ENCODE data around the gene HOXD13.

Gene HOXD13

DNA sequence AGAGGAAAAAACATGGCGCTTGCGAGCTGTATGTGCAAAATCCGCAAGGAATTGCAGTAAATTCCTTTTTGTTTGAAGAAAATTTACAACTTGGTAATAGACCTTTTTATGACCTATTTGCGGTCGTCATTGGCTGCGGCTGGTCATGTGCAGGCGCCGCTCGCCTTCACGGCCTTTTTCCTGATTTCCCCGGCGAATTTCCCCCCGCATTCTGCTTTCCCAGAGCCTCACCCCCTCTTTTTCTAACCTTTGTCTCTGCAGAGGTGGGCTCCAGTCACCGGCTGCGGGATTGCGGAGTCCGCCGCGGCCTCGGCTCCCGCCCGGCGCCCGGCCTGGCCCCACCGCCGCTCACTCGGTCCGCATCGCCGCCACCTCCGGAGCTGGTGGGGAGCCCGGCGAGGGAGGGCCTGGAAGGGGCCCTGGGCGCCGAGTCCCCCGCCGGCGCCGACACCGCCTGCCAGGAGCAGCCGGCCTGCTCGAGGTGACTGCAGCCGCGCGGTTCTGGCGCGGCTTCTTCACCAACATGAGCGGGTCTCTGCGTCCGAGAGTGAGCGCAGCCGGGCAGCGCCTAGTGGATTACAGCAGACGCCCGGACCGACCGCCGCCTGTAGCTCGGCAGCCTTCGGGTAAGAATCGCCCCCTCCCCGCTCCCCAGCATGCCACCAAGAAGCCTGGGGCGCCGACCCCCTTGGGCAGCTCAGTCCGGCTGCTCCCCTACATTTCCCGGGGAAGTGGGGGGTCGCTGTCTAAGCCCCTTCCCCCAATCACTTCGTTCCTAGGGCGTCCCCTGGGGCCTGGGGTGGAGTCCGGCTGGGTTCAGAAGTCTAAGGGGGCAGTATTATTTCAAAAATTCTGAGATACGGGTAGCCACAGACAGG is 44.1 kb downstream of the HOXD13 start:
- no peak for DNase-seq

DNA sequence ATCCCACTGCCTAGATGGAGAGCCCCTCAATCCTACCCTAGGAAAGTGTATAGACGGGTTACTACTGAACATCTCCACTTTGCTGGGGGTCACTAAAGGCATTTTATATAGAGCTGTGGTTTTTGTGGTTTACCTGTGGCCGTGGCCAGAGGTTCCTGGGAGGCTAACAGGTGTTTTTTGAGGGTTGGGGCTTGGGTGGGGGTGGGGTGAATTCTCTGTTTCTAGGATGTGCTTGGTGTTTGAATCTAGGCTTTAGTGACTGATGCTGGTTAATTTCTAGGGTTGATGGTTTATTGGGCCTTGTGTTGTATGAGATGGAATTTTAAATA is 44.7 kb downstream of the HOXD13 start:
- DNase-seq = no peak

- DNase-seq = no peak
Observed at GRCh38 chr2:176137906-176138305, 45.4 kb downstream of the HOXD13 start.

DNA sequence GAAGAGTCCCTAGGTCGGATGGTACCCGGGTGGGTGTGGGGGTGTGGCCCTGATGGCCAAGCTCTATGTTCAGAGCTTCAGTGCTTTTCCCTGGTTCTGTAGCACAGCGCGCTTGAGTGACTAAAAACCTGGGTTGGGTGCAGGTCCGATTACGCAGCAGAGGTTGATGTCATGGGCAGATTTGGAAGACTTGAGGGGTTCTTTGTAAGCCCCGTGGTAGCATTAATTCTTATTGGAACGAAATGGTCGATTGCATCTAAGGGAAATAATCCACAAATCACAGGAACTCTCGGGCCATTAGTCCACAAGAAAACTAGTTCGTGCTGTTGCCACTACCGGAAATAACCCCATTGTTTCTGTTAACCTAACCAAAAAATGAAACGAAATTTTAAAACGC is 46.0 kb downstream of the HOXD13 start:
- DNase-seq = no peak

- no peak for DNase-seq
Observed at GRCh38 chr2:176138923-176139660, 46.6 kb downstream of the HOXD13 start.

GRCh38 chr2:176139661-176140512 is 47.4 kb downstream of the HOXD13 start:
- DNase-seq = no peak

DNA sequence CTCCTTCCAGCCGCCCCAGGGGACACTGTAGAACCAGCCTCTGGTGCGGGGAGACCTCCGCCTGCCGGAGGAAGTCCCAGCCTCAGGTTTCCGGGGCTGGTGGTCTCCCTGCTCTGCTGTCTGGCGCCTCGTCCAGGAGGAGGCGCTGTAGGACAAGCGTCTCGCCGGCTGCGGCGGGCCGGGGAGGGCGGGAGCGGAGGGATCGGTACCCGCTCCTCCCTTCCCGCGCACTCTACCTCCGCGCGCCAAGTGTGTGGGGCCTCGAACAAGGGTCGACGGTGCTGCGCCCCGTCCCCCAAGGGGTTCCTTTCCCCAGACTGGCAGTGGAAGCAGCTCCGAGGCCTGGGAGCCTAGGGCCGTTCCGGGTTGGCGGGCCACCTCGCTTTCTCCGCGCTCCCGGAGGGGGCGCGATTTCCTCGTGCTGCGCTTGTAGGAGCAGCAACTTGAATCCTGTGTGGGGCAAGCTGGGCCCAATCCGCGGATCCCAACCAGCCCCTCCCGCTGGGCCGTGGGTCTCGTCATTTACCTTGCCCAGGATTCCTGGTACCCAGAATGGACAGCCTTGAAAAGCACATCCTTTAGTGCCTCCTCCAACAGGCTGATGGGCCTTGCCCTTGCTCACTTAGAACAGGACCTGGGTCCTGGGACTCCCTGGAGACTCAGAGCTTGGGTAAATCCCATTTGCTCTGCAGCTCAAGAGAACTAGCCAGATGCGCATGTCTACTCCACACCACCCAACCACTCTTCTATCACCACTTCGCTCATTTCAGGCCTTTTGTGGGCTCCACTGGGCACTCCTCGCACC is 48.2 kb downstream of the HOXD13 start:
- DNase-seq = peak; percentile 56 to 78

DNA sequence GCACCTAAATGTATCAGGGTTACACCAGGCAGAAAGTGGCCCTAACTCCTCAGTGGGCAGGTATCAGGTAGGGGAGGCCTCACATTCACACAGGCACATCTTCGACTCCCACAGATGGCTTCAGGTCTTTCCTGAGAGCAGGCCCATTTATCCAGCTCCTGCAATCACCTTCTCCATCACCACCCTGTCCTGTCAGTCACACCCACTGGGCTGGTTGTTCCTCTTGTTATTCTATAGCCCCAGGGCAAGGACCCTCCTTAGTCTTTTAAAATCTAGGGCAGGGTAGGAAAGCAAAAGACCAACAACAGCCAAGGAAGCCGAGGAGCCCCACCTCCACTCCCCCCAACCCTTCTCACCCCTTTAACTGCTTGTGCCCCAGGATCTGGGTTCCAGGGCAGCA is 49.8 kb downstream of the HOXD13 start:
- no peak for DNase-seq

All from stimulated activated CD4-positive, alpha-beta T cell treated with anti-CD3 and anti-CD28 coated beads, Interleukin-2, amount 100 ng/mL, for 24 hours (primary cell).